ENCODE results near the gene CNTN4. TPM values are rescaled to one million over a fixed set of nuclear protein-coding genes. Genes with fewer than 3 reads are reported as not detected.
"Not testable (repeated sequence)": the region's sequence is repeated elsewhere in the genome, so short reads cannot be mapped to it uniquely, and the experiment has no call there.

The CNTN4 gene
- total RNA-seq, 1 donor from 2014 or later = 3.2 TPM

DNA sequence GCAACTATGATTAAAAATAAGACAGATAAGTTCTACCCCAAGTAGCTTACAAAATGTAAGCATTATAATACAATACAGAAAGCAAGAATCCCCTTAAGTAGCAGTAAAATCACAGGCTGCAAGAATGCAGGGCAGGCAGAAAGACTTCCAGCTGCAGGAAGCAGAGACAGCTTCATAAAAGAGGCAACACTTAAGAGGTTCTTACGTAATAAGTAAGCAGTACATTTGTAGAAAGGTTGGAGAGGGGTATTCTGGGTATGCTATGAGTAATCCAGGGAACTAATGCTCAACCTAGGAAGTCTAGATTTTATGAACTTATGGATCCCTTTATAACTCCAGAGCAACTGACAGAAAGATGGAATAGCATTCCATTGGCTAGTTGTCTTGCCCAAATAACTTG, 859.9 kb downstream of the CNTN4 start:
- no peak for DNase-seq
- intact Hi-C loops (cut with micrococcal nuclease) = no loop called here
- ATAC-seq = no peak

DNA sequence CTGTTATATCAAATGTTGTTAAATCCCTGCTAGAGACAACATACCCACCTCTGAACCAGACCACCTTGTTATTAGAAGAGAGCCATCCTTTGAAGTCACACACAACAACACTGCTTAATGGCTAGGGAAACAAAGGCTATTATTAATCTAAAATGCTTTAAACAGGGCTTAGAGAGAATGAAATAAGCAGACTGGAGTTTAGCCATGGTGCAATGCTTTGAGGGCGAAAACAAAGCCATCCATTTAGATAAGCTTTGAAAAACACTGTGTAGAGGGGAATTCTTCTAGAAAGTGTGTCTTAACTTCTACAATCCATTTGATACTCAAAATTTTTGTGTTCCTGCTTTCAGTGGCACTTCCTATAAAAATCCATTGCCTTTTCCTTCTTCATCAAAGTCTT, 862.9 kb downstream of the CNTN4 start:
- DNase-seq (no peak), ATAC-seq (no peak)
- intact Hi-C loops (cut with micrococcal nuclease) = no loop called here

DNA sequence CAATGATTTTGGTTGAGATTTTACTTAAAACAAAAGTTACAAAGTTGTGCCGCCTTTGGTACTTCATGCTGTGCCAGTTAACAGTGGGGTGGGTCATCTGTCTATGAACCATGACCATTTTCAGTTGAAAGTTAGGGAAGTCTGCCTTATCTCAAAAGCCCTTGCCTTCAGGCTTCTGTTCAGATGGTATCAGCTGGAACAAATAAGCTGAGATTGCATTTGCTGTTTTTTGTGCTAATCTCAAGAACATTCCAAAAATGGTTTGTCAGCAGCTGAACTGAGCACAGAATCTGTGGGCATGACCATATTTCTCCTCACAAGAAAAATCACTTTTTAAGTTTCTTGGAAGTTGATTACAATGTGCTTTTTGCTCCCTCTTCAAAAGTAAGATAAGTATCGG, 869.2 kb downstream of the CNTN4 start:
- no peak for DNase-seq
- no peak for ATAC-seq

DNA sequence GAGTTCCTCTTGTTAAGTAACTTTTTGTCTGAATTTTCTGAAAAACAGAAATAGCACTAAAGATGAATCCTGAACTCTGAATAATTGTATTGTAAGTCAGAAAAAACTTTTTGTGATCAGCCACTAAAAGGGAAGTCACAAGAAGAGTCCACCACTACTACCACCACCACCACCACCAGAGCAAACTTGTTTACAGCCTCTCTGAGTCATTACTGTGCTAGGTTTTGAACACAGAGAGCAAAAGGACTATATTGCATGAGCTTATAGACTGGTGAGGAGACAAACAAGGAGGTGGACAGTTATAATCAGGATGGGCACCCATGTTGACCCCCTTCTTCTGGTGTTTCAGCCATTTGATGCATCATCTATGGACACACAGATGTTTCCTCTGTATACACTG, 869.8 kb downstream of the CNTN4 start:
- DNase-seq = no peak
- ATAC-seq = no peak
- intact Hi-C loops (cut with micrococcal nuclease) = no loop called here

More for the DNA sequence above, 869.2 kb downstream of the CNTN4 start:
- intact Hi-C loops (cut with micrococcal nuclease) = no loop called here

DNA sequence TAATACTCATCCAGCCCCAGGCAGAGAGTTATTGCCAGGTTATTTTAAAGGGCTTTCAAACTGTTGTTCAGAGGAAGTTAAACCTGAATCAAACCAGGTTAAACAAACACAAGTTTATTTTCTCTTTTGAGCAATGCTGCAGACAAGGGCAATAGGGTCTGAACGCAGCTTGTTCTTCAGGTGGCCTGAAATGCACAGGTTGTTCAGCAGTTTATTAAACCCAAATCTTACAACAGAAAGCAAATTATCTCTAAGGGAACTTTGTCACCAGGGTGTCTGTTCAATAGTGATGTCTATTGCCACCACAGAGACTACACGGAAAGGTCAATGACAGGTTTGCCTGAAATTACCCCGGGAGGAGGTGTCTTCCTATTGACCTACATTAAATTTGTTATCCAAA, 877.5 kb downstream of the CNTN4 start:
- no peak for ATAC-seq

DNA sequence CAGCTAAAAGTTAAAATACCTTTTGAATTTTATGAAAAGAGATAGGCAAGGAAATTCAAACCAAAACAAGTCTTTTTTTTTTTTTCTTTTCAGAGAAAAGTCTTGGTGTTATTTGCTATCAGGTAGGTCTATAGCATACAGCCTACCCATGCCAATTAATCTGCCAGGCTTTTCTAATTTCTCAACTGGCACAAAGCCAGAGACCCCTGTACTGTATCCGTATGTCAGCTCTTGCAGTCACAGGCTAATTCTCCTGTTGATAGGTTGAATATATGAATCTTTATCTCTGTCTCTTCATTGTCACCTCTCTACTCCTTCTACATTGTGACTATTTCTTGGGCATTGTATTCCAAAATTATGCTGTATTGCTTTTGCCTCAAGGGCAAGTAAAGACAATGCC, 878.1 kb downstream of the CNTN4 start:
- ATAC-seq = no peak
- intact Hi-C loops (cut with micrococcal nuclease) = no loop called here

More for the DNA sequence above, 877.5 kb downstream of the CNTN4 start:
- DNase-seq = no peak
- intact Hi-C loops (cut with micrococcal nuclease) = no loop called here

DNA sequence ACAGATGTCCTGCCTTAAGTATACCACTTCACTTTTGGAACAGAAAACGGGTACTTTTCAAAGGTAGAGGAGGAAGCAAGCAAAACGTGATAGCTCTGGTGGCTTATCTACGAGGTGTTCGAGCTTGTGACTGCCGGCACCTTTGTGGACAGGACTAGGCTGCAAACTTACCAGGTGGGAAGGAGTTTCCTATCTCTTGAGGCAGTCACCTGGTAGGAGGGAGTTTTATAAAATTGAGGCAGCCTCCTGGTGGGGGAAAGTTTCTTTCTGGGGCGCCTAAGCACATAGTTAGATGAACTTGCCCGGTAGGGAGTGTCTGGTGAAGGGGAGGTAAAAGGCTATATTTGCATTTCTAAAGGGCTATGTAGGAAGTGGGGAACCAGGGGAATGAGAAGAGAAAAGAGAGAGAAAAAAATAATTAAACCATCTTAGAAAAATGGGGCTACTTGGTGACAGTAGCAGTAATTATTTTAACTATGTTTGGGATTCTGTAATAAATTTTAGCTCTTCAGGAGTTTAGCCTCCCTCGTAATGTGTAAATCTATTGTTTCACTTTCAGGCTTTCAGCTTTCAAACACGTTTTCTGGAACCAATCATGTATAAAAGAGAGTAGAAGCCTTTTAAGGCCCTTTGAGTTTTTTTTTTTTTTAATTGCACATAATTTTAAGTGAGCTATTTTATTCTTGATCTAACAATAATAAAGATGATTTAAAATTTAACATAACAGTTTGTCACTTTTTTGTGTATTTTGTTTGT, 880.5 kb downstream of the CNTN4 start:
- DNase-seq (no peak), ATAC-seq (no peak)
- intact Hi-C loops (cut with micrococcal nuclease) = no loop called here

More for the DNA sequence above, 878.1 kb downstream of the CNTN4 start:
- no peak for DNase-seq

DNA sequence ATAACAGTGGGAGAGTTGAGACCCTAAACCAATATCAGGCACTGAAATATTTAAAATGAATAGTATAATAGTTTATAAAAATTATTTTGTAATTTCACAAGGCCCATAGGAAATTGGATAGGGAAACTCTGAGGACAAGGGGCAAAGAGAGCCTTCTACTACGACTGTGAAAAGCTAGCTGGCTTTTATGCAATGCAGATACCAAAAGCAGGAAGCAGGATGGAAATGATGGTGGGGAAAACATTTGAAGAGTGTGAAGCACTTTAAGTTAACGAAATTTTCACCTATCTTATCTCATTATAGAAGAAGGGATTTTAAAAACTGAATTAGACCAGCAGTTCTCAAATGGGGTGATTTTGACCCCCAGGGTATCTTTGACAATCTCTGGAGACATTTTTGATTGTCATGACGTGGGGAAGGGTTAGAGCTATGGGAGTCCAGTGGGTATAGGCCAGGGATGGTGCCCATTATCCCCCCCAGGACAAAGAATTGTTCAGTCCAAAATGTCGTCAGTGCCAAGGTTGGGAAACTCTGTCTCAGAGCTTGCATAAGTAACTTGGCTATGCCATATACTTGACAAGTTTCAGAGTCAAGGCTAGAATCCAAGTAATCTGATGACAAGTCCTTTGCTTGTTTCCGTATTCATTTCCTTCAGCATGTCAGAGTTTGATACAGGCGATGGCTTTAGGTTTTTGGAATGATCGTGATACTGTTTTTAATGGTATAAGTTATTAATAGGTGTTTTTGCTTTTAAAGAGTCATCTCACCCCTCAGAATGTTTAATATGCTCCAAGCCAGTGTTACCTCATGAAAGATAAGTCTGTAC, 885.6 kb downstream of the CNTN4 start:
- ATAC-seq (no peak), DNase-seq (no peak)
- intact Hi-C loops (cut with micrococcal nuclease) = no loop called here

DNA sequence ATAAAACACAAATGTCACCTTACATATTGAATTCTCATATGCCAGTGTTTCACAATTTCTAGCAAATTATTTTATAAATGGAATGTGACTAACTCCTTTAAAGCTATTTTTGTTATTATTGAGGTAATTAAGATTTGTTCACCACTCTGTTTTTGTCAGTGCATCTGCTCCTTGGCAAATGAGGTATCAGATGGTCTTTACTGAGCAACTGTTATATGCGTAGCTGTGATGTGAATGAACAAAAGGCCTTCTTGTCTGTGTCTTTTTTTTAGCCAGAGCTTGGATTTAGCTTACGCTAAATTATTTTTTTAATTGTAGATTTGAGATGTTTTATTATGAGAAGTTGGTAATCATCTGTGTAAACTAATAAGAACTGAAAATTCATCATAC, 886.2 kb downstream of the CNTN4 start:
- intact Hi-C loops (cut with micrococcal nuclease) = no loop called here
- DNase-seq (no peak), ATAC-seq (no peak)

DNA sequence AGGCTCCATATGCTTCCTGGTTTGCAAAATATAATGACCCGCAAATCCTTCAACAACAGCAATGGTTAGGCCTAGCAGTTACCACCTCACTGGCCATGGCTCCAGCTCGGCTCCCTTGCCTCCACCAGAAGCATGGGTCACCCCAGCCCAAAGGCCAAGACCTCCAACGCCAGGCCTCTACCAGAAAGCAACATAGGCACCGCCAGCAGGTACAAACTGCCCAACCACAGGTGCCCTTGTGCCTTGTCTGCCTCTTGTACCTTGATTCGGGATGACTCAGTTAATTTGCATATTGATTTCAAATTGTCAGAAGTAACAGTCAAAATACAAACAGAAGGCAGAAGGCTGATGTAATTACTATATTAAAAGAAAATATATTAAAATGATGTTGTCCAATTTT, 886.8 kb downstream of the CNTN4 start:
- intact Hi-C loops (cut with micrococcal nuclease) = no loop called here
- no peak for ATAC-seq
- no peak for DNase-seq

DNA sequence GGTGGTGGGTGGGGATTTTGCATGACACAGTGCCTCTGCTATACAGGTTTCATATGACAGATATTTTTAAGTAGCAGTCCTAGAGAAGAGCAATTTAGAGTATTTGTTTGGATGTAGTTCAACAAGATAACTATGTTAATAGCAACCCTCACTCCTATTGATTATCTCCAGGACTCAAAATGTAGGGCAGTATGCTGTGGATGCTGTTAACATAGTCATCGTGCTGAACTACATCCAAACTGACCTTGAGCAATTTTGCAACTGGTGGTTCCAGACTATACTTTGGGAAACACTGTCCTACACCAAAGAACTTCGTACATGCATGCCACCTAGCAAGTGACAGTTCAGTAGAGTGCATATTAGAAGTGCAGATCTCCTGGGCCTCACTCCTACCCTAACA, 893.9 kb downstream of the CNTN4 start:
- no peak for DNase-seq
- peak; percentile 84 for ATAC-seq
- intact Hi-C loops (cut with micrococcal nuclease) = no loop called here

DNA sequence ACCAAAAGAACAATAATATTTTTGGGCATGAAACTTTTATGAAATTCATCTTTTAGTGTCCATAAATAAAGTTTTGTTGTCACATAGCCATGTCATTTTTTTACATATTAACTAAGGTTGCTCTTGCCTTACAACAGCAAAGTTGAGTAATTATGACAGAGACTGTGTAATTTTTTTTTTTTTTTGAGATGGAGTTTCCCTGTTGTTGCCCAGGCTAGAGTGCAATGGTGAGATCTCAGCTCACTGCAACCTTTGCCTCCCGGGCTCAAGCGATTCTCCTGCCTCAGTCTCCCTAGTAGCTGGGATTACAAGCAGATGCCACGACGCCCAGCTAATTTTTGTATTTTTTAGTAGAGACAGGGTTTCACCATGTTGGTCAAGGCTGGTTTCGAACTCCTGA, 894.5 kb downstream of the CNTN4 start:
- DNase-seq; intact Hi-C loops (cut with micrococcal nuclease); ATAC-seq: not testable (repeated sequence)

DNA sequence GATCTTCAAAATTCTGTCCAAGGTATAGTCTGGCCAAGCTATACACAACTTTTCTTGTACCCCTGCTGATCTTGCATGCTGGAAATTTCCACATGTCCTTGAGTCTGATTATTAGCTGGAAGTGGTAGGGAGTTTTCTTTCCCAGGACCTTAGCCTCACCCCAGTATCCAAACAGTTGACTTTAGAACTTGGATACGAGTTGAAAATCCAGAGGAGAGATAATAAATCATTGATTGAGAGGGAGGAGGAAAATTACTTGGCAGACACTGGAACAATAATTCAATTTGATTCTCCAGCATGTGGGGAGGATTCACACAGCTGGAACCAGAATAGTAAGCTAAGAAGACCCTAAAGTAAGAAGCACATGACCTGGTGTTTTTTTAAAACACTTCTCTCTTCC, 895.1 kb downstream of the CNTN4 start:
- intact Hi-C loops (cut with micrococcal nuclease) = no loop called here
- ATAC-seq = no peak
- DNase-seq = no peak

DNA sequence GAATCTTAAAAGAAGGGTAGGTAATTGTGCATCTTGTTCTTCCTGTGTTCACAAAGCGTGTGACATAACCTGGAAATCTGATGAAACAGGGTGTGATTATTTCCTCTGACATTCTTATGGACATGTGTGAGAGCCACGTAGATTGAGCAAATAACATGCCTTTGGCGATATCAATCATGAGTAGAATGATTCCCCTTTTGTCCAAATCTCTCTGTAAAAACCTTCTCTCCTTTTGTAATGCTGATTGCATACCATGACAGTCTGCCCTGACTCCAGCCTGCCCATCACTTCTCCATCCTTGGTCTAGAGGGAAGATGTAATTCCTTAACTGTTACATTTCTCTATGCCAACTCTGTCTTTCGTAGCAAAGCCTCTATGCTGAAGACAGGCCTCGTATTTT, 896.5 kb downstream of the CNTN4 start:
- DNase-seq (no peak), ATAC-seq (no peak)
- intact Hi-C loops (cut with micrococcal nuclease) = no loop called here

DNA sequence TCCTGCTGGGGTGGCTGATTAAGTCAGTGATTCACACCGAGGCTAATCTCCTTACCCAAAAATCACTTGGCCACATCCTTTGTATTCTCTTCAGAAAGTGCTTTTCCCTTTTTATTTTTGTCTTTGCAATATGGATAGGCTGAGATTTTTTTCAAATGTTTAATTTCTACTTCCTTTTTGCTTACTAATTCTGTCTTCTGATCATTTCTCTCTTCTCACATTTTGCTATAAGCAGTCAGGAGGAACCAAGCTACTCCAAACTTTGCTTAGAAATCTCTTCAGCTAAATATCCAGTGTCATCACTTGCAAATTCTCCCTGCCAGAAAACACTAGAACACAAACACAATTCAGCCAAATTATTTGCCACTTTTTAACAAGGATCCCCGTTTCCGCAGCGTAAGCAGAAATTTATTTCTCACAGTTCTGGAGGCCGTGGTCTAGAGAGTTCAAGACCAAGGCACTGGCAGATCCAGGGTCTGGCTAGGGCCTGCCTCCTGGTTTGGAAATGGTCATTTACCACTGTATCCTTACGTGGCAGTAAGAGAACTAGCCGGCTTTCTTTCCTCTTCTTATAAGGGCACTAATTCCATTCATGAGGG, 906.6 kb downstream of the CNTN4 start:
- intact Hi-C loops (cut with micrococcal nuclease) = no loop called here

DNA sequence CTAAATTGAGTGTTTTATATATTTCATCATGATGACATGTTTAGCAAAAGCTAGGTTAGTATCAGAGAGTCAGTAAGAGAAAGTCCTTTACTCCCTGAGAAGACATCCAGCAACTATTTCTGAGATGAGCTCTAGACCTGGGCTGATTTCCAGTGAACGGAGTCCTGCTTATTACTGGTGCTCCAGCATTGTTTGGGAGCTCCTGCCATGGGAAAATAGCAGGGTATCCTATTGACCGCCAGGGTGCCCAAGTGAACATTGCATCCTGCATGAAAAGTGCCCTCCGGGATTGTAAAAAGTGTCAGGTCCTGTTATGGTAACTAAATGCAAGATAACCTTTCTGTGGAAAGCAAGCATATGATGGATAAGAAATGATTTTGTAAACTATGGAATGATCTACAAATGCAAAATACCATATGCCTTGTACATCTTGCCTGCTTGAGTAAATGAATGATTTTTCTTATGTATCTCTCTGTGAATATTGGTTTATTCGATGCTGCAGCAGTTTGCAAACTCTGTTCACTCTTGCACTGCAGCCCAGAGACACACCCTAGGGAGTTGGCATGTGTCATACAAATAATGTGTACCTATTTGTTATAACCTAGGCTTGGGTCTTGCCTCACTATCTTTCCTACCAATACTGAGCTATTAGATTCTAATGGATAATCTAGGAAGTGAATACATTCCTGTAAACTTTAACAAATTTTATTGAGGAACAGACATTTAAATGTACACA, 914.8 kb downstream of the CNTN4 start:
- intact Hi-C loops (cut with micrococcal nuclease) = no loop called here
- DNase-seq (no peak), ATAC-seq (no peak)

More for the DNA sequence above, 906.6 kb downstream of the CNTN4 start:
- ATAC-seq = no peak
- DNase-seq = no peak

DNA sequence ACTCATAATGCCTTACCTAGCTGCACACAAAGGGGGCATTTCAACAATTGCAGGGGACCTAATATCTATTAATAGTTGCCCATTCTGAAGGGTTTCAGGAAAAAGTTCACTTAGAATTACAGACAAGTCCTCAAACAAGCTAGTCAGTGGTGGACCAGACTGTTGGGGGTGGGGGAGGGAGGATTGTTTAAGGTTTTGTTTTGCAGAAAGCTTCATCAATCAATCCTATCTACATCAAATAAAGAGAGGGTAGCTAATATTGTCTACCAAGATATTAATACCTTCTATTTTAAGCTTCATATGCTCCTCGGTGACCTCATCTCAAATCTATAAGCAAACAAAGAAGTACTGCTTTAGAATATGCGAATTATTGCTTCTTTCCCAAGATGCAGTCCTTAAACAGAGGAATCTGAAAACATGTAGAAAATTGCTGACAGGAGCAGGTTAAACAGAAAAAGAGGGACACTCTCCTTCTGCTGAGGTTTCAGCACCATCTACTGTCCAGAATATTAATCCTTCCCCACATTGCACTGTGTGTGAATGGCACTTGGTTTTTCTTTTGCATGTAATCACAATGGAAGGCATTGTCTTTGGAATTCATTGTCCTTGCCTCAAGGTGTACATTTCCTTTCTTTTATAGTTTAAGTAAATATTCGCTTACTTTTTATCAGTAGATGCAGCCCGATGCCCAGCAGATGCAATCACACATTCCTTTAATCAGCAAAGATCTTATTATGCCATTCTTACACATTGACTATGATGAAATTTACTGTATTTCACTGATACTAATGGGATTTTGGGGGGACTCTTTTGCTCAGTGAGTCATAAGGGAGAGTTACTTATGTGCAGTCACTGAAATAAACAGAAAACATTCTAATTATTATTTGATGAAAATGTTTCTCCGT, 916.8 kb downstream of the CNTN4 start:
- intact Hi-C loops (cut with micrococcal nuclease) = no loop called here
- no peak for DNase-seq
- ATAC-seq = peak; percentile 61

DNA sequence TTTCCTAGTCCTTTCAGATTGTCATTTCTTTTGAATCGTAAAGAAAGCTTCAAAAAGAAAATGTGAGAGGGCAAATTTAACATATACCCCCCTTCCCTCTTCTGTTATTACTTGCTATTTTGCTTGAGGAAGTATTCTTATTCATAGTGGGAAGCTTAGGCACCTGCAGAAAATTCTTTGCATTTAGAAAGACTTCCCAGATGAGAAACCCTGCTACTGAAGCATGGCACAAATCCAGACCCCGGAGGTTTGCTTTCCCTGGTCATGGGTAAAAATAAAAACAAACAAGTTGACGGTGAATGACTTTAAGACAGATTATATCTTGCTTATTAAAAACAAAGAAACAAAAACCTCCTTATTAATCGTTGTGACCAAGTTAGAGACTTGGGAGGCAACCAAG, 917.6 kb downstream of the CNTN4 start:
- no peak for ATAC-seq
- intact Hi-C loops (cut with micrococcal nuclease) = no loop called here
- DNase-seq = no peak

DNA sequence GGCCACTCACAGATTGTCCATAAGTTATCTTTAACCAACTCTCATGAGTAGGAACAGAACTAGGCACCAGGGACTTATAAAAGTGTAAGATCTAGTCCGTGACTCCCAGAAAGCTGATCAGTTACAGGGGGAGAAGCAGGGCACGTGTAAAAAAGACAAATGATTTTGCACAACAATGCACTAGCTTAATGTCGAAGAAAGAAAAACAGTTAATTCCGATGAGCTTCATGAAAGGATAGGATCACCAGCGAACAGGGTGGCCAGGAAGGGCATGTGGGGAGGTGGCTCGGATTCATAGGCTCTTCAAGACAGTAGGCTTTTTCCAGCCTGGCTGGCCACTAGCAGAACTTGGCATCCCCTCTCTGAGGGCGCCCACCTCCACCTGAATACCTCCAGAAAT, 921.5 kb downstream of the CNTN4 start:
- DNase-seq = no peak
- ATAC-seq = no peak
- intact Hi-C loops (cut with micrococcal nuclease) = no loop called here
